Activated T-cell treated with anti-CD3 and anti-CD28 coated beads, Interleukin-2, amount 50 U/mL, for 24 hours (primary cell): Measurements from ENCODE around the gene BHLHE40.
"Not testable (repeated sequence)": the region's sequence is repeated elsewhere in the genome, so short reads cannot be mapped to it uniquely, and the experiment has no call there.

Source experiments
- DNase-seq: peaks from one replicate; pipeline ENCODE4 v3.0.0-alpha.2; 2020
- H3K27ac Mint-ChIP-seq: 2 replicates; pipeline ENCODE4 v1.8.0; 2020; ENCODE audit warnings: mild to moderate bottlenecking, mixed read lengths
- H3K27me3 Mint-ChIP-seq: 2 replicates; pipeline ENCODE4 v1.8.0; 2020; ENCODE audit warnings: mixed read lengths
- H3K36me3 Mint-ChIP-seq: 2 replicates; pipeline ENCODE4 v1.8.0; 2020; ENCODE audit warnings: low read depth, mixed read lengths
- H3K4me1 Mint-ChIP-seq: 2 replicates; pipeline ENCODE4 v1.8.0; 2020; ENCODE audit warnings: low read depth, mixed read lengths
- H3K4me3 Mint-ChIP-seq: 2 replicates; pipeline ENCODE4 v1.8.0; 2020; ENCODE audit warnings: mild to moderate bottlenecking, moderate library complexity, mixed read lengths
- H3K9me3 Mint-ChIP-seq: 2 replicates; pipeline ENCODE4 v1.8.0; 2020; ENCODE audit warnings: mixed read lengths

The BHLHE40 gene

GRCh38 chr3:4950948-4951347 lies 28.3 kb upstream of the BHLHE40 start:
- Mint-ChIP-seq H3K4me1 (no peaks in the 10 kb centered on the region), H3K36me3 (no peaks in the 10 kb centered on the region), H3K4me3 (no peak overlapping the region), H3K27me3 (no peaks in the 10 kb centered on the region), H3K27ac (no peak overlapping the region), H3K9me3 (no peaks in the 10 kb centered on the region)
- no peak for DNase-seq

- Mint-ChIP-seq H3K4me1 (no peaks in the 10 kb centered on the region), H3K36me3 (no peaks in the 10 kb centered on the region), H3K9me3 (peaks cover under 1% of the 10 kb centered on the region), H3K4me3 (no peak overlapping the region), H3K27me3 (no peaks in the 10 kb centered on the region), H3K27ac (no peak overlapping the region)
- DNase-seq: no peak
Measured at GRCh38 chr3:4953119-4953518, 26.1 kb upstream of the BHLHE40 start.

- DNase-seq: no peak
- Mint-ChIP-seq H3K4me1 (no peaks in the 10 kb centered on the region), H3K4me3 (no peak overlapping the region), H3K9me3 (peaks cover 11% of the 10 kb centered on the region), H3K27me3 (no peaks in the 10 kb centered on the region), H3K36me3 (peaks cover 8% of the 10 kb centered on the region), H3K27ac (no peak overlapping the region)
Measured at GRCh38 chr3:4954256-4955000, 24.8 kb upstream of the BHLHE40 start.

- Mint-ChIP-seq H3K9me3 (peaks cover 11% of the 10 kb centered on the region), H3K27me3 (no peaks in the 10 kb centered on the region), H3K27ac (no peak overlapping the region), H3K4me3 (no peak overlapping the region), H3K36me3 (peaks cover 8% of the 10 kb centered on the region), H3K4me1 (peaks cover 2% of the 10 kb centered on the region)
- DNase-seq: no peak
Measured at GRCh38 chr3:4956099-4956498, 23.1 kb upstream of the BHLHE40 start.

- peaks cover 2% of the 10 kb centered on the region for H3K4me1 Mint-ChIP-seq
- peaks cover 8% of the 10 kb centered on the region for H3K36me3 Mint-ChIP-seq
Measured at GRCh38 chr3:4956738-4957137, 22.5 kb upstream of the BHLHE40 start.

GRCh38 chr3:4957978-4958377 lies 21.3 kb upstream of the BHLHE40 start:
- no peak overlapping the region for H3K27ac Mint-ChIP-seq
- H3K4me1 Mint-ChIP-seq: peaks cover 2% of the 10 kb centered on the region
- peaks cover 11% of the 10 kb centered on the region for H3K9me3 Mint-ChIP-seq
- H3K4me3 Mint-ChIP-seq: no peak overlapping the region
- no peak for DNase-seq
- H3K36me3 Mint-ChIP-seq: peaks cover 8% of the 10 kb centered on the region
- no peaks in the 10 kb centered on the region for H3K27me3 Mint-ChIP-seq

More at GRCh38 chr3:4956738-4957137, 22.5 kb upstream of the BHLHE40 start:
- no peak overlapping the region for H3K4me3 Mint-ChIP-seq
- no peaks in the 10 kb centered on the region for H3K27me3 Mint-ChIP-seq
- H3K9me3 Mint-ChIP-seq: peaks cover 11% of the 10 kb centered on the region
- no peak overlapping the region for H3K27ac Mint-ChIP-seq
- DNase-seq: no peak

- Mint-ChIP-seq H3K27ac (no peak overlapping the region), H3K27me3 (no peaks in the 10 kb centered on the region), H3K36me3 (peaks cover 8% of the 10 kb centered on the region), H3K4me1 (peaks cover 5% of the 10 kb centered on the region), H3K4me3 (no peak overlapping the region), H3K9me3 (peaks cover 11% of the 10 kb centered on the region)
- DNase-seq: no peak
Measured at GRCh38 chr3:4959180-4959579, 20.1 kb upstream of the BHLHE40 start.

- not testable (repeated sequence) for H3K27ac Mint-ChIP-seq, H3K27me3 Mint-ChIP-seq, H3K36me3 Mint-ChIP-seq, DNase-seq, H3K4me3 Mint-ChIP-seq
- H3K9me3 Mint-ChIP-seq: peaks cover 15% of the 10 kb centered on the region
- H3K4me1 Mint-ChIP-seq: peaks cover 21% of the 10 kb centered on the region
Measured at GRCh38 chr3:4961865-4962264, 17.4 kb upstream of the BHLHE40 start.

GRCh38 chr3:4963669-4964570 lies 15.3 kb upstream of the BHLHE40 start:
- H3K4me1 Mint-ChIP-seq: peaks cover 23% of the 10 kb centered on the region
- no peaks in the 10 kb centered on the region for H3K27me3 Mint-ChIP-seq
- H3K27ac Mint-ChIP-seq: no peak overlapping the region
- peaks cover 28% of the 10 kb centered on the region for H3K9me3 Mint-ChIP-seq
- no peak overlapping the region for H3K4me3 Mint-ChIP-seq
- H3K36me3 Mint-ChIP-seq: peaks cover 14% of the 10 kb centered on the region
- no peak for DNase-seq

- H3K4me3 Mint-ChIP-seq: not testable (repeated sequence)
Measured at GRCh38 chr3:4966006-4966405, 13.2 kb upstream of the BHLHE40 start.

GRCh38 chr3:4967683-4968082 lies 11.6 kb upstream of the BHLHE40 start:
- H3K27ac Mint-ChIP-seq, DNase-seq, H3K4me3 Mint-ChIP-seq, H3K27me3 Mint-ChIP-seq: not testable (repeated sequence)
- peaks cover 30% of the 10 kb centered on the region for H3K9me3 Mint-ChIP-seq
- peaks cover 21% of the 10 kb centered on the region for H3K4me1 Mint-ChIP-seq
- peaks cover 15% of the 10 kb centered on the region for H3K36me3 Mint-ChIP-seq

More at GRCh38 chr3:4966006-4966405, 13.2 kb upstream of the BHLHE40 start:
- Mint-ChIP-seq H3K9me3 (peaks cover 30% of the 10 kb centered on the region), H3K4me1 (peaks cover 21% of the 10 kb centered on the region), H3K36me3 (peaks cover 15% of the 10 kb centered on the region)
- not testable (repeated sequence) for H3K27ac Mint-ChIP-seq, DNase-seq, H3K27me3 Mint-ChIP-seq

GRCh38 chr3:4971437-4971836 lies 7.8 kb upstream of the BHLHE40 start:
- H3K27ac Mint-ChIP-seq, DNase-seq, H3K4me3 Mint-ChIP-seq, H3K27me3 Mint-ChIP-seq: not testable (repeated sequence)
- peaks cover 24% of the 10 kb centered on the region for H3K4me1 Mint-ChIP-seq
- H3K9me3 Mint-ChIP-seq: peaks cover 27% of the 10 kb centered on the region
- H3K36me3 Mint-ChIP-seq: peaks cover 15% of the 10 kb centered on the region

GRCh38 chr3:4971838-4972237 lies 7.4 kb upstream of the BHLHE40 start:
- DNase-seq: no peak
- Mint-ChIP-seq H3K27me3 (no peaks in the 10 kb centered on the region), H3K9me3 (peaks cover 25% of the 10 kb centered on the region), H3K4me1 (peaks cover 24% of the 10 kb centered on the region), H3K36me3 (peaks cover 14% of the 10 kb centered on the region), H3K27ac (no peak overlapping the region), H3K4me3 (no peak overlapping the region)

GRCh38 chr3:4972652-4973643 lies 6.3 kb upstream of the BHLHE40 start:
- Mint-ChIP-seq H3K27me3 (no peaks in the 10 kb centered on the region), H3K36me3 (peaks cover 12% of the 10 kb centered on the region), H3K4me1 (peaks cover 33% of the 10 kb centered on the region), H3K4me3 (no peak overlapping the region), H3K27ac (no peak overlapping the region), H3K9me3 (peaks cover 17% of the 10 kb centered on the region)
- no peak for DNase-seq
